H9 (cell line): ENCODE results near the gene FMN1. TPM values are rescaled to one million over a fixed set of nuclear protein-coding genes. Genes with fewer than 3 reads are reported as not detected.

Experiments used
- DNase-seq: peaks from one replicate; pipeline ENCODE4 v3.0.0-alpha.2; 2017
- H2AFZ ChIP-seq: one replicate; pipeline ENCODE4 v1.6.1; 2013; ENCODE audit warnings: mild to moderate bottlenecking, low read length, control low read depth, moderate library complexity
- H2AK5ac ChIP-seq: 2 replicates; pipeline ENCODE4 v1.6.1; 2013; ENCODE audit warnings: low read length, control low read depth, mixed read lengths; ENCODE audit not compliant: insufficient read length
- H2BK120ac ChIP-seq: one replicate; pipeline ENCODE4 v1.6.1; 2013; ENCODE audit warnings: low read depth, mild to moderate bottlenecking, low read length, control low read depth, inconsistent platforms; ENCODE audit not compliant: poor library complexity, severe bottlenecking
- H2BK12ac ChIP-seq: 2 replicates; pipeline ENCODE4 v1.6.1; 2013; ENCODE audit warnings: low read length, control low read depth, mixed read lengths, low read depth; ENCODE audit not compliant: insufficient read length
- H2BK15ac ChIP-seq: 2 replicates; pipeline ENCODE4 v1.6.1; 2013; ENCODE audit warnings: low read depth, low read length, control low read depth
- H2BK20ac ChIP-seq: one replicate; pipeline ENCODE4 v1.6.1; 2013; ENCODE audit warnings: low read depth, mild to moderate bottlenecking, low read length, control low read depth, inconsistent platforms; ENCODE audit not compliant: poor library complexity, severe bottlenecking
- H2BK5ac ChIP-seq: 2 replicates; pipeline ENCODE4 v1.6.1; 2013; ENCODE audit warnings: low read length, control low read depth, mixed read lengths; ENCODE audit not compliant: insufficient read length
- H3K14ac ChIP-seq: 2 replicates; pipeline ENCODE4 v1.6.1; 2013; ENCODE audit warnings: low read length, control low read depth; ENCODE audit not compliant: insufficient read depth
- H3K18ac ChIP-seq: 2 replicates; pipeline ENCODE4 v1.6.1; 2013; ENCODE audit warnings: low read depth, mild to moderate bottlenecking, mixed read lengths, low read length, control low read depth; ENCODE audit not compliant: insufficient read length
- H3K23ac ChIP-seq: 2 replicates; pipeline ENCODE4 v1.6.1; 2013; ENCODE audit warnings: low read length, control low read depth, mixed read lengths, low read depth; ENCODE audit not compliant: insufficient read length
- H3K23me2 ChIP-seq: 2 replicates; pipeline ENCODE4 v1.6.1; 2013; ENCODE audit warnings: low read depth, mild to moderate bottlenecking, mixed read lengths, low read length, control low read depth; ENCODE audit not compliant: insufficient read length, poor library complexity, severe bottlenecking
- H3K27ac ChIP-seq: 2 replicates; pipeline ENCODE4 v1.5.1; 2013; ENCODE audit warnings: low read length, control low read depth, mixed read lengths, low read depth; ENCODE audit not compliant: insufficient read length
- H3K27me3 ChIP-seq: 2 replicates; pipeline ENCODE4 v1.6.1; 2013; ENCODE audit warnings: low read length, control low read depth, inconsistent platforms; ENCODE audit not compliant: insufficient read depth
- H3K4ac ChIP-seq: 2 replicates; pipeline ENCODE4 v1.6.1; 2013; ENCODE audit warnings: low read depth, mild to moderate bottlenecking, control low read depth, inconsistent platforms, low read length, moderate library complexity
- H3K4me1 ChIP-seq: 2 replicates; pipeline ENCODE4 v1.6.1; 2013; ENCODE audit warnings: low read length, control low read depth, inconsistent platforms; ENCODE audit not compliant: insufficient read depth
- H3K4me2 ChIP-seq: 2 replicates; pipeline ENCODE4 v1.6.1; 2013; ENCODE audit warnings: low read length, control low read depth, mixed read lengths; ENCODE audit not compliant: insufficient read length, insufficient read depth
- H3K56ac ChIP-seq: 2 replicates; pipeline ENCODE4 v1.6.1; 2013; ENCODE audit warnings: low read depth, mild to moderate bottlenecking, mixed read lengths, low read length, control low read depth; ENCODE audit not compliant: insufficient read length
- H3K79me1 ChIP-seq: 2 replicates; pipeline ENCODE4 v1.6.1; 2013; ENCODE audit warnings: low read depth, mild to moderate bottlenecking, moderate library complexity, low read length, control low read depth, inconsistent platforms; ENCODE audit not compliant: insufficient read depth, poor library complexity, severe bottlenecking
- H3K79me2 ChIP-seq: 2 replicates; pipeline ENCODE4 v1.6.1; 2013; ENCODE audit warnings: low read length, control low read depth, inconsistent platforms; ENCODE audit not compliant: insufficient read depth
- H3K9ac ChIP-seq: 2 replicates; pipeline ENCODE4 v1.6.1; 2013; ENCODE audit warnings: low read length, control low read depth, mixed read lengths; ENCODE audit not compliant: insufficient read length; ENCODE audit errors: extremely low read depth
- H3K9me3 ChIP-seq: one replicate; pipeline ENCODE4 v1.6.1; 2013; ENCODE audit warnings: low read depth, low read length, inconsistent platforms; ENCODE audit not compliant: control insufficient read depth
- H3T11ph ChIP-seq: one replicate; pipeline ENCODE4 v1.6.1; 2013; ENCODE audit warnings: mild to moderate bottlenecking, low read length, control low read depth, inconsistent platforms
- H4K20me1 ChIP-seq: one replicate; pipeline ENCODE4 v1.6.1; 2013; ENCODE audit not compliant: control insufficient read depth, insufficient read length, insufficient read depth
- H4K5ac ChIP-seq: 2 replicates; pipeline ENCODE4 v1.6.1; 2013; ENCODE audit warnings: low read depth, mild to moderate bottlenecking, mixed read lengths, low read length, control low read depth; ENCODE audit not compliant: insufficient read length
- H4K8ac ChIP-seq: replicated peaks from 2 replicates; pipeline ENCODE4 v1.6.1; 2013; ENCODE audit warnings: low read length, control low read depth, mixed read lengths, low read depth; ENCODE audit not compliant: insufficient read length
- H4K91ac ChIP-seq: 2 replicates; pipeline ENCODE4 v1.6.1; 2013; ENCODE audit warnings: low read depth, mild to moderate bottlenecking, moderate library complexity, mixed read lengths, low read length, control low read depth; ENCODE audit not compliant: insufficient read length
- H3K27ac Mint-ChIP-seq, 3 experiments: 2 replicates in 2 of 3; 3 replicates in 1 of 3; pipeline ENCODE4 v1.8.0; 2020 to 2021; ENCODE audit warnings: mixed read lengths in 3 of 3, mild to moderate bottlenecking in 1 of 3, moderate library complexity in 1 of 3
- H3K27me3 Mint-ChIP-seq: 2 replicates; pipeline ENCODE4 v1.8.0; 2021; ENCODE audit warnings: low read depth, mild to moderate bottlenecking, moderate library complexity, mixed read lengths
- H3K36me3 Mint-ChIP-seq, 3 experiments: 2 replicates in 2 of 3; 3 replicates in 1 of 3; pipeline ENCODE4 v1.8.0; 2020 to 2021; ENCODE audit warnings: low read depth in 3 of 3, mixed read lengths in 3 of 3; ENCODE audit not compliant: insufficient read depth in 1 of 3
- H3K4me1 Mint-ChIP-seq, 2 experiments: 2 replicates each; pipeline ENCODE4 v1.8.0; 2020; ENCODE audit warnings: mixed read lengths in 2 of 2
- H3K4me3 Mint-ChIP-seq, 2 experiments: 2 replicates in 1 of 2; 3 replicates in 1 of 2; pipeline ENCODE4 v1.8.0; 2020 to 2021; ENCODE audit warnings: mild to moderate bottlenecking in 2 of 2, mixed read lengths in 2 of 2, moderate library complexity in 1 of 2
- H3K9me3 Mint-ChIP-seq, 2 experiments: 2 replicates in 1 of 2; 3 replicates in 1 of 2; pipeline ENCODE4 v1.8.0; 2020; ENCODE audit warnings: mild to moderate bottlenecking in 2 of 2, mixed read lengths in 2 of 2, moderate library complexity in 1 of 2
- CTCF ChIP-seq: fragments of 200-600 bp; sonication (generic); conservative IDR thresholded peaks from 3 replicates; pipeline ENCODE4 v1.8.0; 2021; ENCODE audit warnings: antibody characterized with exemption, mild to moderate bottlenecking
- WGBS: extraction: QIAGEN DNeasy Blood & Tissue Kit; methylation state at CpG from one replicate; pipeline ENCODE4 v1.1.7; 2013; ENCODE audit warnings: missing lambda C conversion rate, low lambda C conversion rate, mixed read lengths; ENCODE audit not compliant: insufficient read length; ENCODE audit errors: extremely low coverage; 5-methylcytosine and 5-hydroxymethylcytosine counted together
- total RNA-seq: library from RNA; stranded (reverse); gene quantifications from 2 replicates; pipeline ENCODE4 v1.2.1, GENCODE V29; 2021

Gene FMN1
- total RNA-seq, 1 experiment from 2014 or later: 1.9 TPM

GRCh38 chr15:32826685-32827084 lies 367.8 kb downstream of the FMN1 start:
- Histone ChIP-seq H2BK20ac (no peak overlapping the region), H3K18ac (no peak overlapping the region), H2BK5ac (no peak overlapping the region), H3K27me3 (no peaks in the 10 kb centered on the region), H2AK5ac (no peak overlapping the region), H2BK15ac (no peak overlapping the region), H3K9ac (no peak overlapping the region), H2BK120ac (no peak overlapping the region), H3K14ac (no peak overlapping the region), H3K23ac (no peak overlapping the region), H3K79me1 (no peaks in the 10 kb centered on the region), H4K8ac (no peak overlapping the region), H3T11ph (no peak overlapping the region), H4K5ac (no peak overlapping the region), H4K91ac (no peak overlapping the region), H3K23me2 (no peaks in the 10 kb centered on the region), H4K20me1 (no peaks in the 10 kb centered on the region), H3K4me2 (no peak overlapping the region), H3K56ac (no peak overlapping the region), H3K27ac (no peak overlapping the region), H3K4ac (no peak overlapping the region), H3K9me3 (no peaks in the 10 kb centered on the region), H3K4me1 (no peaks in the 10 kb centered on the region), H2BK12ac (no peak overlapping the region), H3K79me2 (no peaks in the 10 kb centered on the region), H2AFZ (no peak overlapping the region)
- H3K27me3 Mint-ChIP-seq: no peaks in the 10 kb centered on the region
- WGBS: no CpG with 5 or more reads among the region's 5 CpGs
- H3K4me1 Mint-ChIP-seq: no peaks in the 10 kb centered on the region; a peak in 1 of 4 replicates
- TF ChIP-seq CTCF: no peak
- H3K27ac Mint-ChIP-seq: no peak overlapping the region
- no peaks in the 10 kb centered on the region for H3K9me3 Mint-ChIP-seq
- no peaks in the 10 kb centered on the region for H3K36me3 Mint-ChIP-seq
- H3K4me3 Mint-ChIP-seq: no peak overlapping the region
- DNase-seq: no peak
